Heart left ventricle (tissue), 13 donors: ENCODE data around the gene ABCC6.

Experiments used
- POLR2A ChIP-seq, 2 donors: fragments of 450-650 bp; IDR thresholded peaks; one replicate each; pipeline ENCODE4 v1.6.1; 2017; ENCODE audit warnings: antibody characterized with exemption in 2 of 2, mild to moderate bottlenecking in 2 of 2, moderate library complexity in 2 of 2
- TF ChIP-seq, protein P1 (sequence below), 12 donors: fragments of 200-600 bp; sonication (generic) in 4 of 12; IDR thresholded peaks; one replicate each; pipeline versions ENCODE4 v1.5.0 to v1.8.0; 2018 to 2022; ENCODE audit warnings: antibody characterized with exemption in 12 of 12, mild to moderate bottlenecking in 5 of 12
- donor health status: ischemic (EF 13 %, LVEDD 7.1; RV severe dilation, severe dysfunction).
- donor health status: DM: no; HTN: yes; CAD: no.
- donor health status: DM: no; HTN: no; CAD: no.
- donor health status: ischemic (EF 25% LVEDD 6.9; RV normal size, moderate dysfunction).
- donor health status: ischemic (EF 25% LVEDD 5.7; RV mildly dilated, moderate dysfunction).
- donor health status: ischemic (EF 35%, LVEDD 5.7; RV mildly dilated, moderate dysfunction).
- donor health status: nonischemic (EF 11% LVEDD 7.7; RV severe dilation, severe dysfunction).
- donor health status: DM: yes; HTN: yes; CAD: no.
- donor health status: PGD.
- donor health status: ischemic (EF 29% LVEDD 5.4; RV normal size, mild dysfunction).
- donor health status: nonischemic (EF 23%, LVEDD 6.1; RV moderate dilation, normal function).

- TF ChIP-seq, protein P1, sequence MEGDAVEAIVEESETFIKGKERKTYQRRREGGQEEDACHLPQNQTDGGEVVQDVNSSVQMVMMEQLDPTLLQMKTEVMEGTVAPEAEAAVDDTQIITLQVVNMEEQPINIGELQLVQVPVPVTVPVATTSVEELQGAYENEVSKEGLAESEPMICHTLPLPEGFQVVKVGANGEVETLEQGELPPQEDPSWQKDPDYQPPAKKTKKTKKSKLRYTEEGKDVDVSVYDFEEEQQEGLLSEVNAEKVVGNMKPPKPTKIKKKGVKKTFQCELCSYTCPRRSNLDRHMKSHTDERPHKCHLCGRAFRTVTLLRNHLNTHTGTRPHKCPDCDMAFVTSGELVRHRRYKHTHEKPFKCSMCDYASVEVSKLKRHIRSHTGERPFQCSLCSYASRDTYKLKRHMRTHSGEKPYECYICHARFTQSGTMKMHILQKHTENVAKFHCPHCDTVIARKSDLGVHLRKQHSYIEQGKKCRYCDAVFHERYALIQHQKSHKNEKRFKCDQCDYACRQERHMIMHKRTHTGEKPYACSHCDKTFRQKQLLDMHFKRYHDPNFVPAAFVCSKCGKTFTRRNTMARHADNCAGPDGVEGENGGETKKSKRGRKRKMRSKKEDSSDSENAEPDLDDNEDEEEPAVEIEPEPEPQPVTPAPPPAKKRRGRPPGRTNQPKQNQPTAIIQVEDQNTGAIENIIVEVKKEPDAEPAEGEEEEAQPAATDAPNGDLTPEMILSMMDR (IDR thresholded peaks at IDR 0.05): no peak
- no peak for TF ChIP-seq POLR2A (IDR thresholded peaks at IDR 0.05)
Measured at GRCh38 chr16:16158741-16159374, 64.4 kb downstream of the ABCC6 start.
